ENCODE results near the gene DOK7. TPM values are rescaled to one million over a fixed set of nuclear protein-coding genes. Genes with fewer than 3 reads are reported as not detected.

The DOK7 gene
- total RNA-seq, 1 experiment from 2014 or later: 0.26 TPM

DNA sequence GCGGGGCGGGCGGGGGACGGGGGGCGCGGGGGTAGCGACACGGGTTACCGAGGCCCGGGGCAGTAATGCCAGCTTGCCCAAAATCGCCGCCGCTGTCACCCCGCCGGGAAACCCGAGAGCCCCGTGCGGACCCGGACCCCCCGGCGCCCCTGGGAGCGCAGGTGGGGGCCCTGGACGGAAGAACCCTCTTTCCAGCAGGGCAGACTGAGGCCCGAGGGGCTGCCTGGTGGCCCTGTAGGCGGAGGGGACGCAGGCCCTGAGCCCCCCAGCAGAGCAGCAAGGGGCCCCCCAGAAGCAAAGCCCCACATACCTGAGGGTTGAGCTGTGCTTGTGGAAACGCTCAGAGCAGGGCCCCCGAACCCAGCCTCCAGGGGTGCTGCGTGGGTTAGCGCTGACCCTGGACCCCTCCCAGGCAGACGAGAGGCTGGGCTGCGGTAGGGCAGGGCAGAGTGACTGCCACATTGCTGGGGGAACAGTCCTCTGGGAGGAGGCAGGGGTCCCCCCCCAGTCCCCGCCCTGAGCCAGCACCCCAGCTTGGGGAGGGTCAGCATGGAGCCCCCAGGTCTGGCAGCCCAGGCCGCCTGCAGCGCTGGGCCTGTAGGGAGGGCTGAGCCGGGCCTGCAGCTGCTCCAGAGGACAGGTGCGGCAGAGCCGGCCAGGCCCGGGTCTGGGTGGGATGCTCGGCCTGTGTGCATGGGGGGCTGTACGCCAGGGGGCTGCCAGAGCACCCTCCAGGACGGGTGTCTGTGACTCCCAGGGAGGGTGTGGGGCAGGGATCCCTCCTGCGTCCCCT lies 646 bp downstream of the DOK7 start:
- Histone ChIP-seq H4K20me1 (ENCODE audit: control insufficient read depth, insufficient read depth, insufficient read length) (no peaks in the 10 kb centered on the region), H4K91ac (ENCODE audit: insufficient read length, low read depth, low read length) (no peak overlapping the region), H4K5ac (ENCODE audit: insufficient read length, low read depth, low read length) (no peak overlapping the region), H2BK5ac (ENCODE audit: insufficient read length, low read length) (no peak overlapping the region), H2BK15ac (ENCODE audit: low read depth, low read length) (no peak overlapping the region), H3T11ph (ENCODE audit: low read length) (no peak overlapping the region), H3K23ac (ENCODE audit: insufficient read length, low read depth, low read length) (no peak overlapping the region), H2BK12ac (ENCODE audit: insufficient read length, low read depth, low read length) (no peak overlapping the region), H2AK5ac (ENCODE audit: insufficient read length, low read length) (no peak overlapping the region), H3K23me2 (ENCODE audit: insufficient read length, low read depth, low read length, poor library complexity, severe bottlenecking) (no peaks in the 10 kb centered on the region), H3K4ac (ENCODE audit: low read depth, low read length) (no peak overlapping the region), H3K9me3 (ENCODE audit: control insufficient read depth, low read depth, low read length) (no peaks in the 10 kb centered on the region), H3K14ac (ENCODE audit: insufficient read depth, low read length) (no peak overlapping the region), H3K18ac (ENCODE audit: insufficient read length, low read depth, low read length) (no peak overlapping the region), H3K56ac (ENCODE audit: insufficient read length, low read depth, low read length) (no peak overlapping the region), H3K79me1 (ENCODE audit: insufficient read depth, low read depth, low read length, poor library complexity, severe bottlenecking) (no peaks in the 10 kb centered on the region), H3K4me1 (ENCODE audit: insufficient read depth, low read length) (no peaks in the 10 kb centered on the region), H3K27me3 (ENCODE audit: insufficient read depth, low read length) (peaks cover 2% of the 10 kb centered on the region; the same call in 1 of the 2 replicates), H3K4me2 (ENCODE audit: insufficient read depth, insufficient read length, low read length) (no peak overlapping the region), H4K8ac (replicated peaks; ENCODE audit: insufficient read length, low read depth, low read length) (no peak overlapping the region), H3K79me2 (ENCODE audit: insufficient read depth, low read length) (no peaks in the 10 kb centered on the region), H2BK120ac (ENCODE audit: low read depth, low read length, poor library complexity, severe bottlenecking) (no peak overlapping the region), H3K27ac (ENCODE audit: insufficient read length, low read depth, low read length) (no peak overlapping the region), H2AFZ (ENCODE audit: low read length) (no peak overlapping the region), H3K9ac (ENCODE audit: extremely low read depth, insufficient read length, low read length) (no peak overlapping the region), H2BK20ac (ENCODE audit: low read depth, low read length, poor library complexity, severe bottlenecking) (no peak overlapping the region)
- no peak for TF ChIP-seq CTCF (conservative IDR thresholded peaks at IDR 0.05)
- no peak overlapping the region for H3K27ac Mint-ChIP-seq
- DNase-seq: no peak
- peaks cover 63% of the 10 kb centered on the region for H3K27me3 Mint-ChIP-seq (ENCODE audit: low read depth)
- peaks cover 0 to 5% (median 0%) of the 10 kb centered on the region in 3 experiments; a peak in 1 of 7 replicates for H3K36me3 Mint-ChIP-seq (ENCODE audit: insufficient read depth in 1 of 3, low read depth in 3 of 3)
- peaks cover 9 to 10% of the 10 kb centered on the region in 2 experiments; a peak in 2 of 4 replicates for H3K4me1 Mint-ChIP-seq
- H3K4me3 Mint-ChIP-seq: no peak overlapping the region
- H3K9me3 Mint-ChIP-seq: no peaks in the 10 kb centered on the region
- WGBS (ENCODE audit: extremely low coverage, insufficient read length, low lambda C conversion rate): no CpG with 5 or more reads among the region's 43 CpGs

All from H9 (cell line).